PC-3 (cell line): Measurements from ENCODE around the gene ISY1. TPM values are rescaled to one million over a fixed set of nuclear protein-coding genes. Genes with fewer than 3 reads are reported as not detected.
A peak's percentile ranks its signal among the peaks of the same experiment; 100 is the strongest.

ENCODE experiments used
- ATAC-seq: fragments of 200-7000 bp; cut with Tn5 transposase; 2 replicates; pipeline ENCODE4 v1.9.1; 2020; ENCODE audit warnings: mild to moderate bottlenecking, moderate library complexity
- BruUV-seq: library from RNA; stranded (reverse); fragments of 400-500 nt; replicated peaks from 2 replicates; lab custom pipeline; 2021; lab: Mats Ljungman, UMichigan
- CTCF ChIA-PET: fragments of 300-600 bp; sonication (Branson Sonifier 250); formaldehyde crosslinking; loops from one replicate; lab custom pipeline; 2022; ENCODE audit warnings: antibody characterized with exemption; lab: Charles Lee
- POLR2A ChIA-PET: fragments of 300-600 bp; sonication (Branson Sonifier 250); formaldehyde crosslinking; loops from one replicate; lab custom pipeline; 2022; ENCODE audit warnings: antibody characterized with exemption; ENCODE audit not compliant: unreplicated experiment; lab: Charles Lee
- DNase-seq: peaks from one replicate; pipeline ENCODE4 v3.0.0-alpha.2; 2015
- H2AFZ ChIP-seq: fragments of 300-600 bp; sonication (generic); 2 replicates; pipeline ENCODE4 v1.6.0; 2016; ENCODE audit warnings: antibody characterized with exemption, low read length
- H3F3A ChIP-seq: fragments of 300-600 bp; sonication (generic); one replicate; pipeline ENCODE4 v1.6.0; 2017; ENCODE audit warnings: antibody characterized with exemption, low read length, control low read depth, mild to moderate bottlenecking; ENCODE audit not compliant: unreplicated experiment
- H3K27ac ChIP-seq: fragments of 300-600 bp; sonication (generic); 2 replicates; pipeline ENCODE4 v1.5.1; 2016; ENCODE audit warnings: mild to moderate bottlenecking, low read length
- H3K27me3 ChIP-seq: fragments of 300-600 bp; sonication (generic); 2 replicates; pipeline ENCODE4 v1.6.1; 2016; ENCODE audit warnings: low read length, mixed read lengths
- H3K36me3 ChIP-seq: fragments of 300-600 bp; sonication (generic); 2 replicates; pipeline ENCODE4 v1.6.1; 2016; ENCODE audit warnings: low read depth, mixed run types, low read length, mixed read lengths
- H3K4me1 ChIP-seq: fragments of 300-600 bp; sonication (generic); 2 replicates; pipeline ENCODE4 v1.5.1; 2016; ENCODE audit warnings: low read length; ENCODE audit not compliant: insufficient read depth
- H3K4me2 ChIP-seq: fragments of 300-600 bp; sonication (generic); 2 replicates; pipeline ENCODE4 v1.6.0; 2016; ENCODE audit warnings: low read length
- H3K4me3 ChIP-seq: fragments of 300-600 bp; sonication (generic); 2 replicates; pipeline ENCODE4 v1.5.1; 2016; ENCODE audit warnings: mild to moderate bottlenecking, low read length, mixed read lengths
- H3K79me2 ChIP-seq: fragments of 300-600 bp; sonication (generic); 2 replicates; pipeline ENCODE4 v1.6.1; 2017; ENCODE audit warnings: low read length, mixed read lengths
- H3K9ac ChIP-seq: fragments of 300-600 bp; sonication (generic); 2 replicates; pipeline ENCODE4 v1.6.0; 2016; ENCODE audit warnings: mild to moderate bottlenecking, low read length
- H3K9me2 ChIP-seq: fragments of 300-600 bp; sonication (generic); replicated peaks from 2 replicates; pipeline ENCODE4 v1.6.1; 2016; ENCODE audit warnings: mixed run types, low read length, mixed read lengths
- H3K9me3 ChIP-seq: fragments of 300-600 bp; sonication (generic); 2 replicates; pipeline ENCODE4 v1.6.1; 2016; ENCODE audit warnings: low read length, mixed read lengths
- H4K20me1 ChIP-seq: fragments of 300-600 bp; sonication (generic); 2 replicates; pipeline ENCODE4 v1.6.1; 2016; ENCODE audit warnings: low read length, mixed read lengths
- EZH2 ChIP-seq: fragments of 300-600 bp; sonication (generic); IDR thresholded peaks from one replicate; pipeline ENCODE4 v1.6.1; 2017; ENCODE audit warnings: antibody characterized with exemption, mild to moderate bottlenecking, low read length; ENCODE audit not compliant: unreplicated experiment
- EZH2phosphoT487 ChIP-seq: fragments of 300-600 bp; sonication (generic); IDR thresholded peaks from 2 replicates; pipeline ENCODE4 v1.6.1; 2018; ENCODE audit warnings: mild to moderate bottlenecking, antibody characterized with exemption, low read length, borderline replicate concordance
- intact Hi-C: fragments of 100-400 bp; cut with micrococcal nuclease; formaldehyde crosslinking; loops from 2 replicates; pipeline ENCODE4 v1.9.0; 2023
- total RNA-seq: library from RNA; depleted of rRNA; stranded (reverse); fragments of >200 nt; gene quantifications from 2 replicates; pipeline ENCODE4 v1.2.3, GENCODE V29; 2014
- TF ChIP-seq, protein P1 (sequence below): fragments of 300-600 bp; sonication (generic); conservative IDR thresholded peaks from 2 replicates; pipeline ENCODE4 v1.5.1; 2017; ENCODE audit warnings: antibody characterized with exemption, low read depth, mild to moderate bottlenecking, low read length

ISY1 gene
- total RNA-seq, 1 experiment from 2014 or later, result 18.1 TPM

DNA sequence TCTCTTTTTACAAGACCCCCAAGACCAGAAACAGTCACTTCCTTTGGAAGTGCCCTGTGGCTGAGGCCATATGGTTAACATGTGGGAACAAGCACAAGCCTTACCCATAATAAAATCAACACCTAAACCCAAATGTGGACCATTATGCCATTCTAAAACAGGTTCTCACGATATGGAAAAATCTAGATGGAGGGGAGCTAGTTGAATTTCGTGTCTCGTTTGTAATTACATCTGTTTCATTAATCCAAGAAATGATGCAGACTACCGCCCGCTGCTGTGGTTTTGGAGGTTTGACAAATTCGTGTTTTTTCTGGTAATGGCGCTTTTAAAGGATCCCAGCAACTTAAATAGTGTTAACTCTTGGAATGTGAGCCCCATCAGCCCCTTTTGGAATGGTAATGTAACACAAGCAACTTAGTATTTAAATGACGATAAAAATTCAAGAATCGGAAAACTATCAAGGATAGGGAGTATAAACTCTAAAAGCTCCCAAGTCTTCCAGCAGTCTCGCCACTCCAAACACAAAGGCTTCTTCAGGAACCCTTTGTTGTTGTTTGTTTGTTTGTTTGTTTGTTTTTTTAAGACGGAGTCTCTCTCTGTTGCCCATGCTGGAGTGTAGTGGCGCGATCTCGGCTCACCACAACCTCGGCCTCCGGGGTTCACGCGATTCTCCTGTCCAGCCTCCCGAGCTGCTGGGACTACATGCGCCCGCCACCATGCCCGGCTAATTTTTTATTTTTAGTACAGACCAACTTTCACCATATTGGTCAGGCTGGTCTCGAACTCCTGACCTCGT lies 21.7 kb upstream of the ISY1 start:
- no peak overlapping the region for H2AFZ ChIP-seq
- peak overlapping the region; percentile 90 for H3K4me2 ChIP-seq
- ChIA-PET POLR2A (no interaction called here), CTCF (interaction anchor here (1.8 kb wide), 1 partner anchor 63 kb away, joined by 4 read pairs; no protein-coding TSS in a partner anchor)
- ATAC-seq (no peak), DNase-seq (peak; percentile 15)
- no peaks in the 10 kb centered on the region for H3F3A ChIP-seq
- H3K27me3 ChIP-seq, result no peaks in the 10 kb centered on the region
- H4K20me1 ChIP-seq, result peaks cover 47% of the 10 kb centered on the region
- peak overlapping the region; percentile 90 for H3K27ac ChIP-seq
- H3K36me3 ChIP-seq, result peaks cover 27% of the 10 kb centered on the region
- intact Hi-C loops, result loop anchor here (1.0 to 5.0 kb wide), 2 partner anchors 45 to 63 kb away; no protein-coding TSS in a partner anchor
- no peaks in the 10 kb centered on the region for H3K9me2 ChIP-seq
- BruUV-seq, result TSS peak; percentile 42
- H3K9ac ChIP-seq, result peak overlapping the region; percentile 100
- TF ChIP-seq EZH2phosphoT487 (no peak), EZH2 (no peak)
- TF ChIP-seq, protein P1, sequence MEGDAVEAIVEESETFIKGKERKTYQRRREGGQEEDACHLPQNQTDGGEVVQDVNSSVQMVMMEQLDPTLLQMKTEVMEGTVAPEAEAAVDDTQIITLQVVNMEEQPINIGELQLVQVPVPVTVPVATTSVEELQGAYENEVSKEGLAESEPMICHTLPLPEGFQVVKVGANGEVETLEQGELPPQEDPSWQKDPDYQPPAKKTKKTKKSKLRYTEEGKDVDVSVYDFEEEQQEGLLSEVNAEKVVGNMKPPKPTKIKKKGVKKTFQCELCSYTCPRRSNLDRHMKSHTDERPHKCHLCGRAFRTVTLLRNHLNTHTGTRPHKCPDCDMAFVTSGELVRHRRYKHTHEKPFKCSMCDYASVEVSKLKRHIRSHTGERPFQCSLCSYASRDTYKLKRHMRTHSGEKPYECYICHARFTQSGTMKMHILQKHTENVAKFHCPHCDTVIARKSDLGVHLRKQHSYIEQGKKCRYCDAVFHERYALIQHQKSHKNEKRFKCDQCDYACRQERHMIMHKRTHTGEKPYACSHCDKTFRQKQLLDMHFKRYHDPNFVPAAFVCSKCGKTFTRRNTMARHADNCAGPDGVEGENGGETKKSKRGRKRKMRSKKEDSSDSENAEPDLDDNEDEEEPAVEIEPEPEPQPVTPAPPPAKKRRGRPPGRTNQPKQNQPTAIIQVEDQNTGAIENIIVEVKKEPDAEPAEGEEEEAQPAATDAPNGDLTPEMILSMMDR, result no peak
- peaks cover 30% of the 10 kb centered on the region for H3K4me1 ChIP-seq
- H3K79me2 ChIP-seq, result peaks cover 87% of the 10 kb centered on the region
- H3K4me3 ChIP-seq, result peak overlapping the region; percentile 84
- no peaks in the 10 kb centered on the region for H3K9me3 ChIP-seq

DNA sequence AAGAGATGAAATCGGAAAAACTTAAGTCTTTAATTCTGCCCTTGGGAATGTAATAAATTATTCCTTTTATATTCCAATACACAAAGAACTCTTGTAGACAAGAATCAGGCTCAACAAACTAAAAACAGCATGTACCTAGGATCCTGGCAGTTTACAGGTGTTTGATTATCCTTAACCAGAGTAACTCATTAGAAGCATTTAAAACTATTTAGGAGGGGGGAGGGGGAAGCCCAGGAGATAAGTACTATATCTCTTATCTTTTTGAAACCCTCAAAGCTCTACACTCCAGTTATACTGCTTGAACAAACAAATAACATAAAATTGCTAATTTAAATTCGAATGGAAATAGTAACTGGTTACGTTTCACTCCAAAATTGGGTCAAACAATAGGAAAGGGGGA lies 21.0 kb upstream of the ISY1 start:
- Histone ChIP-seq H3K9ac (peak overlapping the region; percentile 100), H3K27me3 (no peaks in the 10 kb centered on the region), H3K4me3 (peak overlapping the region; percentile 84), H2AFZ (no peak overlapping the region), H3K4me2 (peak overlapping the region; percentile 90), H3K27ac (peak overlapping the region; percentile 90), H3K36me3 (peaks cover 35% of the 10 kb centered on the region), H3K9me3 (no peaks in the 10 kb centered on the region), H3F3A (no peaks in the 10 kb centered on the region), H3K4me1 (peaks cover 30% of the 10 kb centered on the region), H3K9me2 (no peaks in the 10 kb centered on the region), H4K20me1 (peaks cover 55% of the 10 kb centered on the region), H3K79me2 (peaks cover 95% of the 10 kb centered on the region)
- no peak for DNase-seq
- no TSS peak for BruUV-seq
- TF ChIP-seq, protein P1, result no peak
- no peak for TF ChIP-seq EZH2
- no peak for TF ChIP-seq EZH2phosphoT487
- no peak for ATAC-seq
- CTCF ChIA-PET, result interaction anchor here (1.8 kb wide), 1 partner anchor 63 kb away, joined by 4 read pairs; no protein-coding TSS in a partner anchor
- intact Hi-C loops, result loop anchor here (5.0 kb wide), 1 partner anchor 45 kb away; no protein-coding TSS in a partner anchor
- POLR2A ChIA-PET, result no interaction called here
